ENCODE measurements around the gene COPG1.
A peak's percentile ranks its signal among the peaks of the same experiment; 100 is the strongest.

COPG1 gene

DNA sequence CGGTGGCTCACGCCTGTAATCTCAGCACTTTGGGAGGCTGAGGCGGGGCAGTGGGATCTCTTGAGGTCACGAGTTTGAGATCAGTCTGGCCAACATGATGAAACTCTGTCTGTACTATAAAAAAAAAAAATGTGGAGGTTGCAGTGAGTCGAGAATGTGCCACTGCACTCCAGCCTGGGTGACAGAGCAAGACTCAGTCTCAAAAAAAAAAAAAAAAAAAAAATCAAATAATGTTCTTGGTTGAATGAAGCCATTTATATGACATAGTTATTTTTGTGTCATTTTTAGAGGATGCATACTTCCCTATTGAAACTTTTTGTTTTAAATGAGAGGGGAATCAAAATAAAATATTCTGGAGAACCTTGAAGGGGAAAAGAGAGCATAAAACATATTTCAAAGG, 32.3 kb downstream of the COPG1 start:
- TF ChIP-seq FOXP2 (optimal IDR thresholded peaks at IDR 0.05; ENCODE audit: control extremely low read depth, extremely low read length, insufficient read depth), result no peak
- TF ChIP-seq EZH2 (IDR thresholded peaks at IDR 0.05), result no peak
- no peak for TF ChIP-seq POLR2AphosphoS5 (IDR thresholded peaks at IDR 0.05; ENCODE audit: borderline replicate concordance, low read depth, low read length)
- H3K36me3 ChIP-seq (ENCODE audit: insufficient read depth, low read length), result peaks cover 12% of the 10 kb centered on the region
- H3K27ac ChIP-seq, result peak overlapping the region; percentile 2; the same call in 1 of the 2 replicates
- H3K9ac ChIP-seq (ENCODE audit: insufficient read length), result no peak overlapping the region
- no peaks in the 10 kb centered on the region for H3K9me3 ChIP-seq (ENCODE audit: low read depth, low read length)
- DNase-seq (ENCODE audit: low read depth, low spot score), result no peak
- H3K4me3 ChIP-seq, result no peak overlapping the region

DNA sequence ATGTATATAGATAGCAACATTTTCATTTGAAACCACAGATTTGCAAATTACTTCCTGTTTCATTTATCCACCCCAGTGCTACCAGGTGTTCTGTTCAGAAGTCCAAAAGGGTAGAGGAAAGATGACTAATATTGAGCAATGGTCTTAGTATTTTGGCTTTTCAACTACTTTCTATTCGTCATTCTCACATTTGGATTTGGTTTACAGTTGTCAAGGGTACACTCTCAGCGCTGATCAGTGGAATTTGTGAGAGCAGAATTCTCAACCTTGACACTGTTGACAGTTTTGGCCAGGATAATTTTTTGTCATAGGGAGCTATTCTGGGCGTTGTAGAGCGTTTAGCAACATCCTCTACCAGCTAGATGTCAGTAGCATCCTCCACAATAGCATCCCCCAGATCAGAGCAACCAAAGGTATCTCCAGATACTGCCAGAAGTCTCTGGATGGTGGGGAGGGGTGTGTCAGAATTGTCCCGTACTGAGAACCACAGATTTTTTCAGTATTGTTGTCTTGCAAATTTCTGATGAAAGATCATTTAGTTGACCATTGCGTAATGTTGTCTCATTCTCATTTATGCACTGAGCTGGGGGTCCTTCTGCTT, 33.4 kb downstream of the COPG1 start:
- Histone ChIP-seq H3K9me3 (ENCODE audit: low read depth, low read length) (no peaks in the 10 kb centered on the region), H3K36me3 (ENCODE audit: insufficient read depth, low read length) (peaks cover 4% of the 10 kb centered on the region), H3K9ac (ENCODE audit: insufficient read length) (no peak overlapping the region), H3K27ac (peak overlapping the region; percentile 2; the same call in 1 of the 2 replicates), H3K4me3 (peak overlapping the region; percentile 12; the same call in 1 of the 2 replicates)
- TF ChIP-seq EZH2 (IDR thresholded peaks at IDR 0.05) (no peak), POLR2AphosphoS5 (IDR thresholded peaks at IDR 0.05; ENCODE audit: borderline replicate concordance, low read depth, low read length) (no peak), FOXP2 (optimal IDR thresholded peaks at IDR 0.05; ENCODE audit: control extremely low read depth, extremely low read length, insufficient read depth) (no peak)
- no peak for DNase-seq (ENCODE audit: low read depth, low spot score)

DNA sequence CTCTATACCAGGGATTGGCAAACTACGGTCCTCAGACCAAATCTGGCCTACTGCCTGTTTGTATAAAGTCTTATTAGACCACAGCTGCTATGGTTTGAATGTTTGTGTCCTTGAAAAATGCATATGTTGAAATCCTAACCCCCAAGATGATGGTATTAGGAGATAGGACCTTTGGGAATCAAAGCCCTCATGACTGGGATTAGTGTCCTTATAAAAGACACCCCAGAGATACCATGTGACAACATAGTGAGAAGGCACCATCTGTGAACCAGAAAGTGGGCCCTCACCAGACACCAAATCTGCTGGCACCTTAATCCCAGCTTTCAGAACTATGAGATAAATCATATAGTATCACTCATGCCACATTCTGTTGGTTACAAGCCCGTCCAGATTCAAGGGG, 36.7 kb downstream of the COPG1 start:
- Histone ChIP-seq H3K4me3 (no peak overlapping the region), H3K27ac (0 out of 2 replicates have a peak overlapping the region, but pooled peaks have one; percentile 11), H3K9me3 (ENCODE audit: low read depth, low read length) (no peaks in the 10 kb centered on the region), H3K36me3 (ENCODE audit: insufficient read depth, low read length) (peaks cover 19% of the 10 kb centered on the region), H3K9ac (ENCODE audit: insufficient read length) (no peak overlapping the region)
- no peak for DNase-seq (ENCODE audit: low read depth, low spot score)
- TF ChIP-seq FOXP2 (optimal IDR thresholded peaks at IDR 0.05; ENCODE audit: control extremely low read depth, extremely low read length, insufficient read depth) (no peak), EZH2 (IDR thresholded peaks at IDR 0.05) (no peak), POLR2AphosphoS5 (IDR thresholded peaks at IDR 0.05; ENCODE audit: borderline replicate concordance, low read depth, low read length) (no peak)

DNA sequence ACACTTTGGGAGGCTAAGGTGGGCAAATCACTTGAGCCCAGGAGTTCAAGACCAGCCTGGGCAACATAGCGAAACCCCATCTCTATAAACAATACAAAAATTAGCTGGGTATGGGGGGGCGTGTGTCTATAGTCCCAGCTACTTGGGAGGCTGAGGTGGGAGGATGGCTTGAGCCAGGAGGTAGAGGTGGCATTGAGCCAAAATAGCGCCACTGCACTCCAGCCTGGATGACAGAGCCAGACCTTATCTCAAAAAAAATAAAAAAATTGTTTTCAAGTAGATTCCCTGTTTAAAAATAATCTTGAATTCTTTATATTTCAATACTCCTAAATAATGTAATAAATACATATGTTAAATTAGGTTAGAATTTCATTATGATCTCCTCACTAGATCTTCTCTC, 39.0 kb downstream of the COPG1 start:
- no peak overlapping the region for H3K4me3 ChIP-seq
- TF ChIP-seq FOXP2 (optimal IDR thresholded peaks at IDR 0.05; ENCODE audit: control extremely low read depth, extremely low read length, insufficient read depth) (no peak), EZH2 (IDR thresholded peaks at IDR 0.05) (no peak), POLR2AphosphoS5 (IDR thresholded peaks at IDR 0.05; ENCODE audit: borderline replicate concordance, low read depth, low read length) (no peak)
- H3K36me3 ChIP-seq (ENCODE audit: insufficient read depth, low read length), result peaks cover 33% of the 10 kb centered on the region
- no peak for DNase-seq (ENCODE audit: low read depth, low spot score)
- H3K27ac ChIP-seq, result no peak overlapping the region
- H3K9me3 ChIP-seq (ENCODE audit: low read depth, low read length), result no peaks in the 10 kb centered on the region
- H3K9ac ChIP-seq (ENCODE audit: insufficient read length), result no peak overlapping the region

DNA sequence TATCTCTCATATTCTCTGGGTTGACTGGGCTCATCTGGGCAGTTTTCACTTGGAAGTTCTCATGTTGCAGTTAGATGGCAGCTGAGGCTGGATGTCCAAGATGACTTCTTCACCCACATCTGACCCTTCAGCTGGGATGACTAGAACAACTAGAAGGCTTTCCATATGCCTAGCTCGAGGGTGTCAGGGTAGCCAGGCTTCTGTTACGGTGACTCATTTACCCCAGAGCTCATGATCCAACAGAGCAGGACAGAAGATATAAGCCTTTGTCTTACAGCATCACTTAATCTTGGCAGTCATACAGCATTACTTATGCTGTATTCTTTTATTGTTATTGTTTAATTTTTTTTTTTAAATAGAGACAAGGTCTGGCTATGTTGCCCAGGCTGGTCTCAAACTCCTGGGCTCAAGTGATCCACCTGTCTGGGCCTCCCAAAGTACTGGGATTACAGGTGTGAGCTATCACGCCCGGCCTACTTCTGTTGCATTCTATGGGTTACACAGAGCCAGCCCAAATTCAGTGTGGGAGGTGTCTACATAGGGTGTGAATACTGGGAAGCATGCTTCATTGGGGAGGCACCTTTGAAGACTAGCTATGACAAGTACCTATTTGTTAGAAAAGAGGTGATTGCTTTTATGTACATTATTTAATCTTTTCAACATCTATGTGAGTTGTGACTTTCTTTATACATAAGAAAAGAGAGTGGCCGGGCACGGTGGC, 40.0 kb downstream of the COPG1 start:
- no peak for DNase-seq (ENCODE audit: low read depth, low spot score)
- no peak for TF ChIP-seq POLR2AphosphoS5 (IDR thresholded peaks at IDR 0.05; ENCODE audit: borderline replicate concordance, low read depth, low read length)

DNA sequence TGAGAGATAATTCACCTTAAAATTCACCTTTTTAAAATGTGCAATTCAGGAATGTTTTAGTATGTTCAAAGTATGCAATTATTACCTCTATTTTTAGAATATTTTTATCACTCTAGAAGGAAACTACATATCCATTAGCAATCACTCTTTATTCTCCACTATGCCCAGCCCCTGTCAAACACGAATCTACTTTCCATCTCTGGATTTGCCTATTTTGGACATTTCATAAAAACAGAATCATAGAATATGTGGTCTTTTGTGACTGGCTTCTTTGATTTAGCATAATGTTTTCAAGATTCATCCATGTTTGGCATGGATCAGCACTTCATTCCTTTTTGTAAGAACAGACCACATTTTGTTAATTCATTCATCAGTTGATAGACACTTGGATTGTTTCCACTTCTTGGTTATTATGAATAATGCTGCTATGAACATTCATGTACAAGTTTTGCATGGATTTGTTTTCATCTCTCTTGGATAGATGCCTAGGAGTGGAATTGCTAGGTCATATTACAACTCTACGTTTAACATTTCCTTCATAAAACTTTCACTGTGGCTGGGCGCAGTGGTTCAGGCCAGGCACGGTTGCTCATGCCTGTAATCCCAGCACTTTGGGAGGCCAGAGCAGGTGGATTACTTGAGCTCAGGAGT, 42.0 kb downstream of the COPG1 start:
- no peak overlapping the region for H3K4me3 ChIP-seq
- no peak overlapping the region for H3K9ac ChIP-seq (ENCODE audit: insufficient read length)
- no peak for TF ChIP-seq EZH2 (IDR thresholded peaks at IDR 0.05)
- H3K36me3 ChIP-seq (ENCODE audit: insufficient read depth, low read length), result peaks cover 40% of the 10 kb centered on the region
- DNase-seq (ENCODE audit: low read depth, low spot score), result no peak
- H3K9me3 ChIP-seq (ENCODE audit: low read depth, low read length), result no peaks in the 10 kb centered on the region
- 0 out of 2 replicates have a peak overlapping the region, but pooled peaks have one; percentile 4 for H3K27ac ChIP-seq

More for the DNA sequence above, 40.0 kb downstream of the COPG1 start:
- H3K36me3 ChIP-seq (ENCODE audit: insufficient read depth, low read length), result peaks cover 33% of the 10 kb centered on the region
- H3K27ac ChIP-seq, result no peak overlapping the region
- H3K9me3 ChIP-seq (ENCODE audit: low read depth, low read length), result no peaks in the 10 kb centered on the region
- no peak overlapping the region for H3K4me3 ChIP-seq
- H3K9ac ChIP-seq (ENCODE audit: insufficient read length), result no peak overlapping the region

DNA sequence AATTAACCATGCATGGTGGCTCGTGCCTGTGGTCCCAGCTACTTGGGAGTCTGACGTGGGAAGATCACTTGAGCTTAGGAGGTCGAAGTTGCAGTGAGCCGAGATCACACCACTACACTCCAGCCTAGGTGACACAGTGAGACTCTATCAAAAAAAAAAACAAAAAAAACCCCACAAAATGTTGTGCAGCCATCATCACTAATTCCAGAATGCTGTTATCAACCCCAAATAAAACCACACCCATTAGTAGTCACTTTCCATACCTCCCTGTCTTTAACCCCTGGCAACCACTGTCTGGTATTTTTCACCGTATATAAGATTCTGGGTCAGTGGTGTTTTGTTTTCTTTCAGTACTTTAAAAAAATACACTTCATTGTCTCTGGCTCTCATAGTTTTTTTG, 45.9 kb downstream of the COPG1 start:
- no peak for DNase-seq (ENCODE audit: low read depth, low spot score)
- Histone ChIP-seq H3K4me3 (no peak overlapping the region), H3K9me3 (ENCODE audit: low read depth, low read length) (no peaks in the 10 kb centered on the region), H3K9ac (ENCODE audit: insufficient read length) (no peak overlapping the region), H3K27ac (no peak overlapping the region), H3K36me3 (ENCODE audit: insufficient read depth, low read length) (peaks cover 44% of the 10 kb centered on the region)
- TF ChIP-seq EZH2 (IDR thresholded peaks at IDR 0.05) (no peak), POLR2AphosphoS5 (IDR thresholded peaks at IDR 0.05; ENCODE audit: borderline replicate concordance, low read depth, low read length) (no peak), FOXP2 (optimal IDR thresholded peaks at IDR 0.05; ENCODE audit: control extremely low read depth, extremely low read length, insufficient read depth) (no peak)

DNA sequence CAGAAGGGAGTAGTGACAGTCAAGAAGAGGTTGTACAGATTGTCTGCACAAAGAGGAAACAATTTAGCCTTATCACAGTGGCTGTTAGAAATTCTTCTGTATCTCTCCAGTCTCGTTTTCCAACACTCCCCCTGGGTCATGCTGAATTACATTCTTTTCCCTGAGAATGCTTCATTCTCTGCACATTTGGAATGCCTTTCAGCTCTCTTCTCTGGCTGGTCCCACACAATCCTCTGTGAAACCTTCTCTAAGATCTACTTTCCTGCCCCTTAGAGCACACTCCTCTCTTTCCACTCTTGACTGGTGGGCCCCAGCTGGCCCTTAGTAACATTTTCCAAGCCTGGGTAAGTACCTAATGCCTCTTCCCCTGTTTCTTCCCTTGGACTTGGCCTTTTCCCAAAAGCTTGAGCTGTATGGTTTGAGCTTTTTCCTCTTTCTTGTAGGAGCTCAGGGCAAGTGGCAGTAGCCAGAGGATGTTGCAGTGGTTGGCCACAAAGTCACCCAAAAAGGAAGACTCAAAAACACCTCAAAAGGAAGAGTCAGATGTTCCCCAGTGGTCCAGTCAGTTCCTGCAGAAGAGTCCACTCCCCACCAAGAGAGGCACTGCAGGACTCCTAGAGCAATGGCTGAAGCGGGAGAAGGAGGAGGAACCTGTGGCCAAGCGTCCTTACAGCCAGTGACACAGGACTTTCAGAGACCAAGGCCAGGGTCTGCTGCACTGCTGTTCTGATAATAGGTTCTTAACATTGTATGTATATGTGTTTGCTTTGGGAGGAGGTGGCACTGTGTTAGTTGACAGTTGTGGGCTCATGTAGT, 54.9 kb downstream of the COPG1 start:
- Histone ChIP-seq H3K4me3 (no peak overlapping the region), H3K27ac (no peak overlapping the region)

More for the DNA sequence above, 54.9 kb downstream of the COPG1 start:
- no peak for TF ChIP-seq POLR2AphosphoS5 (IDR thresholded peaks at IDR 0.05; ENCODE audit: borderline replicate concordance, low read depth, low read length)
- TF ChIP-seq FOXP2 (optimal IDR thresholded peaks at IDR 0.05; ENCODE audit: control extremely low read depth, extremely low read length, insufficient read depth), result no peak
- no peak for TF ChIP-seq EZH2 (IDR thresholded peaks at IDR 0.05)
- H3K36me3 ChIP-seq (ENCODE audit: insufficient read depth, low read length), result peaks cover 32% of the 10 kb centered on the region
- no peak for DNase-seq (ENCODE audit: low read depth, low spot score)
- H3K9ac ChIP-seq (ENCODE audit: insufficient read length), result no peak overlapping the region
- H3K9me3 ChIP-seq (ENCODE audit: low read depth, low read length), result no peaks in the 10 kb centered on the region
